ENCODE results near the gene TMEM186. TPM values are rescaled to one million over a fixed set of nuclear protein-coding genes. Genes with fewer than 3 reads are reported as not detected.

Gene TMEM186
- total RNA-seq, 1 experiment from 2014 or later = 12.4 TPM

DNA sequence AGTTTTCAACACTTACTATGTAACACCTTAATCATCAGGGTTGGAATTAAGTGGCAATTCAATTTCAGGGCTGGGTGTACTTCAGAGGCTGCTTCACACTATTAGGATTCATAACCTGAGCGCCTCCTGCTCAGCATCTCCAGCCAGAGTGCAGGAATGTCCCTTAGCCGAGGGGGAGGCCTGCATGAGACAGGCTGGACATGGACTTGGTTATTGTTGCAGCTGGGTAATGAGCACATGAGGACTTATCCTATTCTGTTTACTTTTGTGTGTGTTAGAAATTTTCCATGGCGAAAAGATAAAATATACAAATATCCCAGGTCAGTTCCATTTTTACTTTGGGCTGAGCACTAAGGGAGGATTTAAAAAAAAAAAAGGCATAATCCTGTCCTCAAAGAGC, 10.6 kb upstream of the TMEM186 start:
- ChIA-PET CTCF (no interaction called here), POLR2A (interaction anchor here (0.5 kb wide), 1 partner anchor 948 kb away, joined by 3 read pairs; no protein-coding TSS in a partner anchor)
- intact Hi-C loops (cut with micrococcal nuclease; ENCODE audit: unreplicated experiment) (no loop called here), in situ Hi-C loops (cut with HindIII; ENCODE audit: low pct_unique_long_range_greater_than_20kb, low sequenced_read_pairs) (no loop called here)
- no peak overlapping the region for H3K4me3 ChIP-seq (ENCODE audit: low read depth in 2 of 2, low read length in 2 of 2)
- no peak for ATAC-seq
- no TSS peak for BruUV-seq (replicated peaks)
- no peak for TF ChIP-seq POLR2AphosphoS5 (IDR thresholded peaks at IDR 0.05; ENCODE audit: low read depth, low read length)
- no peak for TF ChIP-seq SIN3A (IDR thresholded peaks at IDR 0.05; ENCODE audit: borderline replicate concordance, insufficient read depth, low read depth, low read length)
- no peak for TF ChIP-seq TCF7L2 (IDR thresholded peaks at IDR 0.05; ENCODE audit: low read depth, low read length)
- TF ChIP-seq REST (IDR thresholded peaks at IDR 0.05; ENCODE audit: insufficient read depth in 1 of 2, low read depth in 2 of 2, low read length in 1 of 2) = no peak
- no peak for TF ChIP-seq CTCF (IDR thresholded peaks at IDR 0.05)
- peaks cover 59% of the 10 kb centered on the region for H3K36me3 ChIP-seq (ENCODE audit: control insufficient read depth, insufficient read depth, low read length)
- no peak overlapping the region for H3K27ac ChIP-seq (ENCODE audit: low read length)
- no peak for DNase-seq (ENCODE audit: low read depth, low spot score)
- H3K4me1 ChIP-seq (ENCODE audit: control insufficient read depth, insufficient read depth, low read length) = no peaks in the 10 kb centered on the region
- no peaks in the 10 kb centered on the region for H3K9me3 ChIP-seq (ENCODE audit: control insufficient read depth, insufficient read depth, low read depth, low read length)
- H3K27me3 ChIP-seq (ENCODE audit: control insufficient read depth, insufficient read depth, low read length) = no peaks in the 10 kb centered on the region

GRCh38 chr16:8807189-8807588, 9.8 kb upstream of the TMEM186 start:
- Histone ChIP-seq H3K27ac (ENCODE audit: low read length) (no peak overlapping the region), H3K27me3 (ENCODE audit: control insufficient read depth, insufficient read depth, low read length) (no peaks in the 10 kb centered on the region), H3K36me3 (ENCODE audit: control insufficient read depth, insufficient read depth, low read length) (peaks cover 58% of the 10 kb centered on the region), H3K9me3 (ENCODE audit: control insufficient read depth, insufficient read depth, low read depth, low read length) (no peaks in the 10 kb centered on the region), H3K4me1 (ENCODE audit: control insufficient read depth, insufficient read depth, low read length) (no peaks in the 10 kb centered on the region), H3K4me3 (ENCODE audit: low read depth in 2 of 2, low read length in 2 of 2) (no peak overlapping the region)
- no peak for TF ChIP-seq REST (IDR thresholded peaks at IDR 0.05; ENCODE audit: insufficient read depth in 1 of 2, low read depth in 2 of 2, low read length in 1 of 2)
- TF ChIP-seq POLR2AphosphoS5 (IDR thresholded peaks at IDR 0.05; ENCODE audit: low read depth, low read length) = no peak
- no peak for TF ChIP-seq CTCF (IDR thresholded peaks at IDR 0.05)
- no peak for TF ChIP-seq TCF7L2 (IDR thresholded peaks at IDR 0.05; ENCODE audit: low read depth, low read length)
- no peak for TF ChIP-seq SIN3A (IDR thresholded peaks at IDR 0.05; ENCODE audit: borderline replicate concordance, insufficient read depth, low read depth, low read length)
- no peak for DNase-seq (ENCODE audit: low read depth, low spot score)
- intact Hi-C loops (cut with micrococcal nuclease; ENCODE audit: unreplicated experiment) = no loop called here
- BruUV-seq (replicated peaks) = no TSS peak
- POLR2A ChIA-PET = no interaction called here
- in situ Hi-C loops (cut with HindIII; ENCODE audit: low pct_unique_long_range_greater_than_20kb, low sequenced_read_pairs) = no loop called here
- CTCF ChIA-PET = no interaction called here
- ATAC-seq = no peak
